ENCODE data around the gene REM2. TPM values are rescaled to one million over a fixed set of nuclear protein-coding genes. Genes with fewer than 3 reads are reported as not detected.

The REM2 gene
- total RNA-seq, 1 donor from 2014 or later = 1.4 TPM

GRCh38 chr14:22928237-22929103, 45.4 kb downstream of the REM2 start:
- DNase-seq (ENCODE audit: low spot score) = no peak

- peak; percentile 99 for DNase-seq (ENCODE audit: low spot score)
Measured at GRCh38 chr14:22929104-22929960, 46.3 kb downstream of the REM2 start, which contains the start of gene PRMT5. Gene PRMT5, minus strand, starts transcription at chr14:22929376. Its CDS starts 15 bp downstream, at chr14:22929361.

GRCh38 chr14:22929961-22930364, 46.9 kb downstream of the REM2 start:
- DNase-seq (ENCODE audit: low spot score) = no peak

- DNase-seq (ENCODE audit: low spot score) = no peak
Measured at GRCh38 chr14:22932146-22932545, 49.1 kb downstream of the REM2 start.

GRCh38 chr14:22935156-22935555, 52.1 kb downstream of the REM2 start:
- DNase-seq (ENCODE audit: low spot score) = no peak

Other genes starting within 250 kb of the REM2 start
- not detected for gene OR6J1, start 238.9 kb upstream of the REM2 start, total RNA-seq
- 114 TPM for gene OXA1L, start 116.5 kb upstream of the REM2 start, total RNA-seq
- 72.7 TPM for gene SLC7A7, start 67.8 kb upstream of the REM2 start, total RNA-seq
- gene MRPL52, start 53.3 kb upstream of the REM2 start, total RNA-seq = 85.1 TPM
- 222 TPM for gene MMP14, start 46.6 kb upstream of the REM2 start, total RNA-seq
- 315 TPM for gene LRP10, start 11.5 kb upstream of the REM2 start, total RNA-seq
- gene RBM23, start 35.9 kb downstream of the REM2 start, total RNA-seq = 76.5 TPM
- gene PRMT5, start 46.2 kb downstream of the REM2 start, total RNA-seq = 51.0 TPM
- 38.8 TPM for gene HAUS4, start 73.9 kb downstream of the REM2 start, total RNA-seq
- 53.3 TPM for gene AJUBA, start 99.3 kb downstream of the REM2 start, total RNA-seq
- gene C14orf93, start 126.9 kb downstream of the REM2 start, total RNA-seq = 13.9 TPM
- 103 TPM for gene PSMB5, start 151.7 kb downstream of the REM2 start, total RNA-seq
- gene PSMB11, start 159.0 kb downstream of the REM2 start, total RNA-seq = not detected
- 22.1 TPM for gene CDH24, start 174.3 kb downstream of the REM2 start, total RNA-seq
- 196 TPM for gene ACIN1, start 211.9 kb downstream of the REM2 start, total RNA-seq
- gene C14orf119, start 212.3 kb downstream of the REM2 start, total RNA-seq = 46.1 TPM
- gene CIROP, start 221.8 kb downstream of the REM2 start, total RNA-seq = not detected
- gene CEBPE, start 236.0 kb downstream of the REM2 start, total RNA-seq = 0.20 TPM

Data from mucosa of gallbladder (tissue), 1 donor.